Measurements from ENCODE around the gene VANGL1.

VANGL1 gene

GRCh38 chr1:115744646-115745275 lies 103.0 kb downstream of the VANGL1 start:
- no peak overlapping the region for H3K9ac ChIP-seq (ENCODE audit: insufficient read length)
- TF ChIP-seq POLR2AphosphoS5 (IDR thresholded peaks at IDR 0.05; ENCODE audit: borderline replicate concordance, low read depth, low read length) (no peak), FOXP2 (optimal IDR thresholded peaks at IDR 0.05; ENCODE audit: control extremely low read depth, extremely low read length, insufficient read depth) (no peak), EZH2 (IDR thresholded peaks at IDR 0.05) (no peak)
- H3K9me3 ChIP-seq (ENCODE audit: low read depth, low read length): no peaks in the 10 kb centered on the region
- no peak overlapping the region for H3K27ac ChIP-seq
- no peak overlapping the region for H3K4me3 ChIP-seq
- no peaks in the 10 kb centered on the region for H3K36me3 ChIP-seq (ENCODE audit: insufficient read depth, low read length)
- DNase-seq (ENCODE audit: low read depth, low spot score): no peak

- Histone ChIP-seq H3K4me3 (no peak overlapping the region), H3K9me3 (ENCODE audit: low read depth, low read length) (no peaks in the 10 kb centered on the region), H3K9ac (ENCODE audit: insufficient read length) (no peak overlapping the region), H3K36me3 (ENCODE audit: insufficient read depth, low read length) (no peaks in the 10 kb centered on the region), H3K27ac (no peak overlapping the region)
- no peak for TF ChIP-seq EZH2 (IDR thresholded peaks at IDR 0.05)
- no peak for TF ChIP-seq FOXP2 (optimal IDR thresholded peaks at IDR 0.05; ENCODE audit: control extremely low read depth, extremely low read length, insufficient read depth)
- no peak for TF ChIP-seq POLR2AphosphoS5 (IDR thresholded peaks at IDR 0.05; ENCODE audit: borderline replicate concordance, low read depth, low read length)
- no peak for DNase-seq (ENCODE audit: low read depth, low spot score)
Observed at GRCh38 chr1:115746021-115746690, 104.4 kb downstream of the VANGL1 start.
